GM12874 (cell line): ENCODE data around the gene GIMAP7.

Experiments
- TF ChIP-seq, protein P1 (sequence below): IDR thresholded peaks from 2 replicates; pipeline ENCODE4 v1.5.1; 2011; ENCODE audit warnings: low read depth, mild to moderate bottlenecking, control low read depth, low read length, moderate library complexity; ENCODE audit not compliant: insufficient read depth

GIMAP7 gene

GRCh38 chr7:150519310-150519709 lies 4.6 kb downstream of the GIMAP7 start:
- TF ChIP-seq, protein P1, sequence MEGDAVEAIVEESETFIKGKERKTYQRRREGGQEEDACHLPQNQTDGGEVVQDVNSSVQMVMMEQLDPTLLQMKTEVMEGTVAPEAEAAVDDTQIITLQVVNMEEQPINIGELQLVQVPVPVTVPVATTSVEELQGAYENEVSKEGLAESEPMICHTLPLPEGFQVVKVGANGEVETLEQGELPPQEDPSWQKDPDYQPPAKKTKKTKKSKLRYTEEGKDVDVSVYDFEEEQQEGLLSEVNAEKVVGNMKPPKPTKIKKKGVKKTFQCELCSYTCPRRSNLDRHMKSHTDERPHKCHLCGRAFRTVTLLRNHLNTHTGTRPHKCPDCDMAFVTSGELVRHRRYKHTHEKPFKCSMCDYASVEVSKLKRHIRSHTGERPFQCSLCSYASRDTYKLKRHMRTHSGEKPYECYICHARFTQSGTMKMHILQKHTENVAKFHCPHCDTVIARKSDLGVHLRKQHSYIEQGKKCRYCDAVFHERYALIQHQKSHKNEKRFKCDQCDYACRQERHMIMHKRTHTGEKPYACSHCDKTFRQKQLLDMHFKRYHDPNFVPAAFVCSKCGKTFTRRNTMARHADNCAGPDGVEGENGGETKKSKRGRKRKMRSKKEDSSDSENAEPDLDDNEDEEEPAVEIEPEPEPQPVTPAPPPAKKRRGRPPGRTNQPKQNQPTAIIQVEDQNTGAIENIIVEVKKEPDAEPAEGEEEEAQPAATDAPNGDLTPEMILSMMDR, result no peak

DNA sequence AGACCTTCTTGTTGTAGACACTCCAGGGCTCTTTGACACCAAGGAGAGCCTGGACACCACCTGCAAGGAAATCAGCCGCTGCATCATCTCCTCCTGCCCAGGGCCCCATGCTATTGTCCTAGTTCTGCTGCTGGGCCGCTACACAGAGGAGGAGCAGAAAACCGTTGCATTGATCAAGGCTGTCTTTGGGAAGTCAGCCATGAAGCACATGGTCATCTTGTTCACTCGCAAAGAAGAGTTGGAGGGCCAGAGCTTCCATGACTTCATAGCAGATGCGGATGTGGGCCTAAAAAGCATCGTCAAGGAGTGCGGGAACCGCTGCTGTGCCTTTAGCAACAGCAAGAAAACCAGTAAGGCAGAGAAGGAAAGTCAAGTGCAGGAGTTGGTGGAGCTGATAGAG lies 5.5 kb downstream of the GIMAP7 start:
- TF ChIP-seq, protein P1, result no peak

GRCh38 chr7:150524018-150524417 lies 9.3 kb downstream of the GIMAP7 start:
- TF ChIP-seq, protein P1, result no peak

- TF ChIP-seq, protein P1, result no peak
Measured at GRCh38 chr7:150531704-150532103, 17.0 kb downstream of the GIMAP7 start.

- TF ChIP-seq, protein P1, result no peak
Measured at GRCh38 chr7:150538259-150538658, 23.6 kb downstream of the GIMAP7 start.

GRCh38 chr7:150553163-150553562 lies 38.5 kb downstream of the GIMAP7 start:
- TF ChIP-seq, protein P1, result no peak

- TF ChIP-seq, protein P1, result no peak
Measured at GRCh38 chr7:150556521-150557138, 42.0 kb downstream of the GIMAP7 start.

- TF ChIP-seq, protein P1, result no peak
Measured at GRCh38 chr7:150560486-150560885, 45.8 kb downstream of the GIMAP7 start.
